Measurements from ENCODE around the gene ATG4A.

Gene ATG4A

GRCh38 chrX:108091264-108091877 lies at the start of gene ATG4A, which contains the start of gene PSMD10:
ATG4A (plus strand) TSS chrX:108091778; CDS start chrX:108091827, 49 bp downstream.
PSMD10 (minus strand) TSS chrX:108091542; CDS start chrX:108091520, 22 bp downstream.
- peak; percentile 90 for DNase-seq

GRCh38 chrX:108044554-108045256 lies 46.9 kb upstream of the ATG4A start, which contains the start of gene VSIG1:
VSIG1 (plus strand) TSS chrX:108045065; CDS start chrX:108045131, 66 bp downstream.
- DNase-seq: no peak

- DNase-seq: no peak
Measured at GRCh38 chrX:108049649-108050048, 41.9 kb upstream of the ATG4A start.

GRCh38 chrX:108053218-108053617 lies 38.4 kb upstream of the ATG4A start:
- DNase-seq: no peak

- no peak for DNase-seq
Measured at GRCh38 chrX:108055546-108055945, 36.0 kb upstream of the ATG4A start.

- DNase-seq: no peak
Measured at GRCh38 chrX:108059801-108060200, 31.8 kb upstream of the ATG4A start.

GRCh38 chrX:108064001-108064400 lies 27.6 kb upstream of the ATG4A start:
- DNase-seq: no peak

GRCh38 chrX:108064613-108065012 lies 27.0 kb upstream of the ATG4A start:
- DNase-seq: no peak

GRCh38 chrX:108068121-108068520 lies 23.5 kb upstream of the ATG4A start:
- no peak for DNase-seq

GRCh38 chrX:108070891-108071290 lies 20.7 kb upstream of the ATG4A start:
- DNase-seq: no peak

GRCh38 chrX:108071578-108071977 lies 20.0 kb upstream of the ATG4A start:
- DNase-seq: no peak

GRCh38 chrX:108072746-108073145 lies 18.8 kb upstream of the ATG4A start:
- no peak for DNase-seq

- DNase-seq: no peak
Measured at GRCh38 chrX:108081110-108081509, 10.5 kb upstream of the ATG4A start.

GRCh38 chrX:108087792-108088191 lies 3.8 kb upstream of the ATG4A start:
- DNase-seq: no peak

GRCh38 chrX:108088511-108088910 lies 3.1 kb upstream of the ATG4A start:
- no peak for DNase-seq

GRCh38 chrX:108090491-108091263 lies 901 bp upstream of the ATG4A start:
- DNase-seq: no peak

GRCh38 chrX:108091878-108092291 lies 307 bp downstream of the ATG4A start:
- DNase-seq: peak; percentile 43

GRCh38 chrX:108097380-108097779 lies 5.8 kb downstream of the ATG4A start:
- no peak for DNase-seq

GRCh38 chrX:108105473-108105872 lies 13.9 kb downstream of the ATG4A start:
- DNase-seq: no peak

GRCh38 chrX:108114541-108114940 lies 23.0 kb downstream of the ATG4A start:
- no peak for DNase-seq

GRCh38 chrX:108117988-108118387 lies 26.4 kb downstream of the ATG4A start:
- no peak for DNase-seq

GRCh38 chrX:108121291-108121690 lies 29.7 kb downstream of the ATG4A start:
- no peak for DNase-seq

- no peak for DNase-seq
Measured at GRCh38 chrX:108122748-108123147, 31.2 kb downstream of the ATG4A start.

All from stimulated activated CD4-positive, alpha-beta T cell treated with anti-CD3 and anti-CD28 coated beads, Interleukin-15, amount 100 ng/mL, for 24 hours (primary cell).